ENCODE measurements around the gene HOXA7. TPM values are rescaled to one million over a fixed set of nuclear protein-coding genes. Genes with fewer than 3 reads are reported as not detected.

The HOXA7 gene
- polyA plus RNA-seq, 1 experiment = 4.4 TPM

DNA sequence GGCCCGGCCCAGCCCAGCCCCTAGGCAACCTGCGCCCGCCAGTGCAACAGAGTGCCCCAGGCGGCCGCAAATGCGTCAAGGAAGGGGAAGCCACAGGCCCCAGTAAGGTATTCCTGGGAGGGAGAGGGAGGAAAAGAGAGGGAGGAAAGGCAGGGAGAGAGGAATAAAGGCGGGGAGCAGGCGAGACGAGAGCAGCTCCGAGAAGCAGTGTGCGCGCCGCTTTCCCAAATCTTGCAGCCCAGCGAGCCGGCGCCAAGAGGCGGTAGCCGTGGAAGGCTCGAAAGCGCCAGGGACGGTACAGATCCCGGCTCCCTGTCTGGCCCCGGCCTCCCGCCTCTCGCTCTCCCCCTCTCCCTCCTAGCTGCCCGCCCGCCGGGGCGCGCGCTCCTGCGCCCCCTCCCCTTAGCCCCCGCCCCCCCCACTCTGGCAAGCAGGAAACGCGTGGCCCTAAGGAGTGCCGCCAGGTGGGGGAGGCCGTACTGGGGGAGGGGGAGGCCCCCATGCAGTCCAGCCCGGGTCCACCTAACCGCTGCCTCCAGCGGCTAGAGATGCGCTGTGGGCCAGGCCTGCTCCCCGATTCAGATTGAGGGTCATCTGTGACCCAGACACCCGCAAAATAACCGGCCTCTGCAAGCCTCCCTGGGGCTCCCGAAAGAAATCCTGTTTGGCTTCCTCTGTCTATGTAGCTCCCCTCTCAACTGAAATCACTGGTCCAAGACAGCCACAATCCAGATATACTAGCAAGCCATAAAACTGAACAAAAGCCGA, 13.4 kb upstream of the HOXA7 start:
- CTCF ChIA-PET = interaction anchor here (4.6 to 16.1 kb wide), 3 partner anchors 9 to 18 kb away, joined by 23 to 187 read pairs (median 34); partner anchors contain the start of gene HOXA11
- H3K4me3 ChIP-seq (ENCODE audit: low read depth, low read length) = peak overlapping the region; percentile 72
- POLR2A ChIA-PET = no interaction called here

GRCh38 chr7:27168265-27168947, 11.9 kb upstream of the HOXA7 start:
- Histone ChIP-seq H3K27me3 (ENCODE audit: control insufficient read depth, insufficient read depth, low read length) (no peaks in the 10 kb centered on the region), H3K4me3 (ENCODE audit: low read depth, low read length) (peak overlapping the region; percentile 72), H3K36me3 (ENCODE audit: control insufficient read depth, insufficient read depth, low read length) (peaks cover 21% of the 10 kb centered on the region)
- ChIA-PET CTCF (interaction anchor here (1.2 to 16.1 kb wide), 5 partner anchors 11 to 27 kb away, joined by 4 to 187 read pairs (median 7); partner anchors contain the start of genes HOXA11 and HOXA5), POLR2A (interaction anchor here (0.7 to 1.1 kb wide), 3 partner anchors 9 to 31 kb away, joined by 4 to 11 read pairs (median 5); partner anchors contain the start of gene HOXA13)
- peak; percentile 22 for TF ChIP-seq CTCF (IDR thresholded peaks at IDR 0.05; ENCODE audit: insufficient read depth, low read depth, low read length)
- DNase-seq (ENCODE audit: low read depth) = no peak

More for the DNA sequence above, 13.4 kb upstream of the HOXA7 start:
- Histone ChIP-seq H3K27me3 (ENCODE audit: control insufficient read depth, insufficient read depth, low read length) (no peaks in the 10 kb centered on the region), H3K36me3 (ENCODE audit: control insufficient read depth, insufficient read depth, low read length) (peaks cover 12% of the 10 kb centered on the region)
- no peak for DNase-seq (ENCODE audit: low read depth)
- TF ChIP-seq CTCF (IDR thresholded peaks at IDR 0.05; ENCODE audit: insufficient read depth, low read depth, low read length) = no peak

DNA sequence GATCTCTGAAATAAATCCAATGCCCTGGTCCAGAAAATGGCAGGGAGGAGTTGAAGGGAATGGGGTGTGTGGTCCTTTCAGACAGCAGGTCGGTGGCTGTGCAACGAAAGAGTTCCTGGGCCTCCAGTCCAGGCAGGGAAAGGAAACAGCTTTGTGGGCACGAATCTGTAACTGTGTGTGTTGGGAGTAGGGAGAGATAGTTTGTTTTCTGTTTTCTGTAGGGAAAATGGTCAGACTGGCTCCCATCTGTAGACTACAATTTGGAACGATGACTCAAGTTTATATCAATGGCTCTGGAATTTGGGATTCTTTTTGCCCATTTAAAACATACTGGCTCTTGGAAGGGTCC, 11.4 kb upstream of the HOXA7 start:
- CTCF ChIA-PET = interaction anchor here (1.4 to 16.1 kb wide), 4 partner anchors 12 to 24 kb away, joined by 4 to 187 read pairs (median 20); partner anchors contain the start of genes HOXA11 and HOXA5
- H3K27me3 ChIP-seq (ENCODE audit: control insufficient read depth, insufficient read depth, low read length) = no peaks in the 10 kb centered on the region
- POLR2A ChIA-PET = interaction anchor here (1.1 kb wide), 2 partner anchors 9 to 32 kb away, joined by 4 to 5 read pairs; partner anchors contain the start of gene HOXA13
- H3K36me3 ChIP-seq (ENCODE audit: control insufficient read depth, insufficient read depth, low read length) = peaks cover 21% of the 10 kb centered on the region
- TF ChIP-seq CTCF (IDR thresholded peaks at IDR 0.05; ENCODE audit: insufficient read depth, low read depth, low read length) = no peak
- DNase-seq (ENCODE audit: low read depth) = no peak
- peak overlapping the region; percentile 72 for H3K4me3 ChIP-seq (ENCODE audit: low read depth, low read length)

- POLR2A ChIA-PET = interaction anchor here (1.0 kb wide), 1 partner anchor 13 kb away, joined by 3 read pairs; no protein-coding TSS in a partner anchor
These were observed 10.3 kb upstream of the HOXA7 start for GRCh38 chr7:27166531-27167505.

More at GRCh38 chr7:27166531-27167505, 10.3 kb upstream of the HOXA7 start:
- H3K36me3 ChIP-seq (ENCODE audit: control insufficient read depth, insufficient read depth, low read length) = peaks cover 23% of the 10 kb centered on the region
- no peak for TF ChIP-seq CTCF (IDR thresholded peaks at IDR 0.05; ENCODE audit: insufficient read depth, low read depth, low read length)
- H3K27me3 ChIP-seq (ENCODE audit: control insufficient read depth, insufficient read depth, low read length) = no peaks in the 10 kb centered on the region
- peak overlapping the region; percentile 72 for H3K4me3 ChIP-seq (ENCODE audit: low read depth, low read length)
- DNase-seq (ENCODE audit: low read depth) = no peak
- CTCF ChIA-PET = interaction anchor here (1.2 to 16.1 kb wide), 8 partner anchors 9 to 890 kb away, joined by 3 to 187 read pairs (median 7); partner anchors contain the start of genes HOXA11 and HOXA5
